Measurements from ENCODE around the gene TGOLN2. TPM values are rescaled to one million over a fixed set of nuclear protein-coding genes. Genes with fewer than 3 reads are reported as not detected.
A peak's percentile ranks its signal among the peaks of the same experiment; 100 is the strongest.

The TGOLN2 gene
- total and polyA plus RNA-seq, 2 of the 13 experiments (the other 11 are each of a cell fraction or from before 2014, with no cell fraction given), result 99.6 to 155 TPM

DNA sequence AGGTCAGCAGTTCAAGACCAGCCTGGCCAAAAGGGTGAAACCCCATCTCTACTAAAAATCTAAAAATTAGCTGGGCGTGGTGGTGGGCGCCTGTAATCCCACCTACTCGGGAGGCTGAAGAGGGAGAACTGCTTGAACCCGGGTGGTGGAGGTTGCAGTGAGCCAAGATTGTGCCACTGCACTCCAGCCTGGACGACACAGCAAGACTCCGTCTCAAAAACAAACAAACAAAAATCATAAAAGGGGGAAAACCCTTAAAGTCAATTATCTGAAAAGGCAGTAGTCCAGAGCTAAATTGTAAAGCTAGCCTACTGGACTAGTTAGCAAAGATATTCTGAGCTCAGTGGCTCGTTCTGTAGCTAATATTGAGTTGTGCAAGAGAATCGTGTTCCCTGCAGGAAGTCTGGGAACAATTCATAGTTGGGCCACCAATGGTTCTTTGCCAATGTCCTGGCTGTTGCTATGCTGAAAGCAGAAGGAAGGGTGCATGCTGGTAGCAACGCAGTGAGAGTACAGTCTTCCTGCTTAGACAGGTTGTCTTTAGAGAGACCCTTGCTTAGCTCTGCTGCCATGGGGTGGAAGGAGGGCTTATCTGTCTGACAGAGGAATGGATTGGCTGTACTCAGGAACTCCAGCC is 4.3 kb downstream of the TGOLN2 start (continued):
- TF ChIP-seq ZNF292 (CRISPR knock-in tag; IDR thresholded peaks at IDR 0.05; ENCODE audit: borderline replicate concordance, low read depth), result no peak
- TF ChIP-seq MAFF (IDR thresholded peaks at IDR 0.05; ENCODE audit: low read depth, low read length), result no peak
- no peak for TF ChIP-seq ZNF652 (CRISPR knock-in tag; IDR thresholded peaks at IDR 0.05; ENCODE audit: borderline replicate concordance, low read depth)
- TF ChIP-seq HNRNPH1 (optimal IDR thresholded peaks at IDR 0.05; ENCODE audit: low read depth, low read length), result no peak
- 0 out of 2 replicates have a peak, but pooled peaks have one; percentile 26 for TF ChIP-seq EEA1 (CRISPR knock-in tag; IDR thresholded peaks at IDR 0.05; ENCODE audit: borderline replicate concordance)
- no peak for TF ChIP-seq FOXO4 (CRISPR knock-in tag; conservative IDR thresholded peaks at IDR 0.05)
- no peak for TF ChIP-seq ZNF496 (CRISPR knock-in tag; IDR thresholded peaks at IDR 0.05; ENCODE audit: insufficient replicate concordance)
- no peak for TF ChIP-seq SRSF1 (optimal IDR thresholded peaks at IDR 0.05; ENCODE audit: low read depth, low read length)
- TF ChIP-seq, protein P1, sequence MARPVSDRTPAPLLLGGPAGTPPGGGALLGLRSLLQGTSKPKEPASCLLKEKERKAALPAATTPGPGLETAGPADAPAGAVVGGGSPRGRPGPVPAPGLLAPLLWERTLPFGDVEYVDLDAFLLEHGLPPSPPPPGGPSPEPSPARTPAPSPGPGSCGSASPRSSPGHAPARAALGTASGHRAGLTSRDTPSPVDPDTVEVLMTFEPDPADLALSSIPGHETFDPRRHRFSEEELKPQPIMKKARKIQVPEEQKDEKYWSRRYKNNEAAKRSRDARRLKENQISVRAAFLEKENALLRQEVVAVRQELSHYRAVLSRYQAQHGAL (CRISPR knock-in tag; IDR thresholded peaks at IDR 0.05; ENCODE audit: not compliant biosample characterization), result no peak
- no peak for TF ChIP-seq ZNF556 (CRISPR knock-in tag; IDR thresholded peaks at IDR 0.05; ENCODE audit: borderline replicate concordance)
- no peak for TF ChIP-seq JARID2 (CRISPR knock-in tag; IDR thresholded peaks at IDR 0.05; ENCODE audit: insufficient replicate concordance)
- no peak for TF ChIP-seq ZBTB42 (CRISPR knock-in tag; IDR thresholded peaks at IDR 0.05)
- no peak for TF ChIP-seq ZNF331 (CRISPR knock-in tag; IDR thresholded peaks at IDR 0.05)
- TF ChIP-seq, protein P2, sequence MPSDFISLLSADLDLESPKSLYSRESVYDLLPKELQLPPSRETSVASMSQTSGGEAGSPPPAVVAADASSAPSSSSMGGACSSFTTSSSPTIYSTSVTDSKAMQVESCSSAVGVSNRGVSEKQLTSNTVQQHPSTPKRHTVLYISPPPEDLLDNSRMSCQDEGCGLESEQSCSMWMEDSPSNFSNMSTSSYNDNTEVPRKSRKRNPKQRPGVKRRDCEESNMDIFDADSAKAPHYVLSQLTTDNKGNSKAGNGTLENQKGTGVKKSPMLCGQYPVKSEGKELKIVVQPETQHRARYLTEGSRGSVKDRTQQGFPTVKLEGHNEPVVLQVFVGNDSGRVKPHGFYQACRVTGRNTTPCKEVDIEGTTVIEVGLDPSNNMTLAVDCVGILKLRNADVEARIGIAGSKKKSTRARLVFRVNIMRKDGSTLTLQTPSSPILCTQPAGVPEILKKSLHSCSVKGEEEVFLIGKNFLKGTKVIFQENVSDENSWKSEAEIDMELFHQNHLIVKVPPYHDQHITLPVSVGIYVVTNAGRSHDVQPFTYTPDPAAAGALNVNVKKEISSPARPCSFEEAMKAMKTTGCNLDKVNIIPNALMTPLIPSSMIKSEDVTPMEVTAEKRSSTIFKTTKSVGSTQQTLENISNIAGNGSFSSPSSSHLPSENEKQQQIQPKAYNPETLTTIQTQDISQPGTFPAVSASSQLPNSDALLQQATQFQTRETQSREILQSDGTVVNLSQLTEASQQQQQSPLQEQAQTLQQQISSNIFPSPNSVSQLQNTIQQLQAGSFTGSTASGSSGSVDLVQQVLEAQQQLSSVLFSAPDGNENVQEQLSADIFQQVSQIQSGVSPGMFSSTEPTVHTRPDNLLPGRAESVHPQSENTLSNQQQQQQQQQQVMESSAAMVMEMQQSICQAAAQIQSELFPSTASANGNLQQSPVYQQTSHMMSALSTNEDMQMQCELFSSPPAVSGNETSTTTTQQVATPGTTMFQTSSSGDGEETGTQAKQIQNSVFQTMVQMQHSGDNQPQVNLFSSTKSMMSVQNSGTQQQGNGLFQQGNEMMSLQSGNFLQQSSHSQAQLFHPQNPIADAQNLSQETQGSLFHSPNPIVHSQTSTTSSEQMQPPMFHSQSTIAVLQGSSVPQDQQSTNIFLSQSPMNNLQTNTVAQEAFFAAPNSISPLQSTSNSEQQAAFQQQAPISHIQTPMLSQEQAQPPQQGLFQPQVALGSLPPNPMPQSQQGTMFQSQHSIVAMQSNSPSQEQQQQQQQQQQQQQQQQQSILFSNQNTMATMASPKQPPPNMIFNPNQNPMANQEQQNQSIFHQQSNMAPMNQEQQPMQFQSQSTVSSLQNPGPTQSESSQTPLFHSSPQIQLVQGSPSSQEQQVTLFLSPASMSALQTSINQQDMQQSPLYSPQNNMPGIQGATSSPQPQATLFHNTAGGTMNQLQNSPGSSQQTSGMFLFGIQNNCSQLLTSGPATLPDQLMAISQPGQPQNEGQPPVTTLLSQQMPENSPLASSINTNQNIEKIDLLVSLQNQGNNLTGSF (CRISPR knock-in tag; IDR thresholded peaks at IDR 0.05), result no peak
- TF ChIP-seq MAFK (conservative IDR thresholded peaks at IDR 0.05 in 1 of 2, IDR thresholded peaks at IDR 0.05 in 1 of 2; ENCODE audit: low read length in 2 of 2), result no peak
- TF ChIP-seq, protein P3, sequence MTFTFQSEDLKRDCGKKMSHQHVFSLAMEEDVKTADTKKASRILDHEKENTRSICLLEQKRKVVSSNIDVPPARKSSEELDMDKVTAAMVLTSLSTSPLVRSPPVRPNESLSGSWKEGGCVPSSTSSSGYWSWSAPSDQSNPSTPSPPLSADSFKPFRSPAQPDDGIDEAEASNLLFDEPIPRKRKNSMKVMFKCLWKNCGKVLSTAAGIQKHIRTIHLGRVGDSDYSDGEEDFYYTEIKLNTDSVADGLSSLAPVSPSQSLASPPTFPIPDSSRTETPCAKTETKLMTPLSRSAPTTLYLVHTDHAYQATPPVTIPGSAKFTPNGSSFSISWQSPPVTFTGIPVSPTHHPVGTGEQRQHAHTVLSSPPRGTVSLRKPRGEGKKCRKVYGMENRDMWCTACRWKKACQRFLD (CRISPR knock-in tag; IDR thresholded peaks at IDR 0.05; ENCODE audit: borderline replicate concordance), result no peak
- no peak for TF ChIP-seq RAD21 (CRISPR knock-in tag; IDR thresholded peaks at IDR 0.05)
- no peak for TF ChIP-seq ARHGAP35 (CRISPR knock-in tag; IDR thresholded peaks at IDR 0.05; ENCODE audit: borderline replicate concordance)

Data from HepG2 (cell line).